ENCODE data around the gene UNC5A. TPM values are rescaled to one million over a fixed set of nuclear protein-coding genes. Genes with fewer than 3 reads are reported as not detected.

Gene UNC5A
- total RNA-seq, 6 experiments from 2014 or later: not detected

- H3K36me3 ChIP-seq: no peaks in the 10 kb centered on the region
- TF ChIP-seq CTCF (IDR thresholded peaks at IDR 0.05) (no peak), POLR2A (IDR thresholded peaks at IDR 0.05) (no peak)
- H3K4me3 ChIP-seq: no peak overlapping the region
- no peaks in the 10 kb centered on the region for H3K4me1 ChIP-seq
- DNase-seq (no peak), ATAC-seq (no peak)
- H3K9me3 ChIP-seq: no peaks in the 10 kb centered on the region
- H3K27ac ChIP-seq: no peak overlapping the region
- no peaks in the 10 kb centered on the region for H3K27me3 ChIP-seq
- intact Hi-C loops (cut with DNase I): no loop called here
- WGBS (ENCODE audit: insufficient coverage, low coverage, low lambda C conversion rate, missing lambda C conversion rate): 40% methylated on average over 1 of the region's 20 CpGs
These were observed 13.6 kb downstream of the UNC5A start for GRCh38 chr5:176823869-176824412.

GRCh38 chr5:176824604-176825003 lies 14.2 kb downstream of the UNC5A start:
- DNase-seq (no peak), ATAC-seq (no peak)
- Histone ChIP-seq H3K36me3 (no peaks in the 10 kb centered on the region), H3K9me3 (no peaks in the 10 kb centered on the region), H3K4me1 (no peaks in the 10 kb centered on the region), H3K27ac (no peak overlapping the region), H3K4me3 (no peak overlapping the region), H3K27me3 (no peaks in the 10 kb centered on the region)
- intact Hi-C loops (cut with DNase I): no loop called here
- WGBS (ENCODE audit: insufficient coverage, low coverage, low lambda C conversion rate, missing lambda C conversion rate): 75% methylated on average over 3 of the region's 5 CpGs
- TF ChIP-seq POLR2A (IDR thresholded peaks at IDR 0.05) (no peak), CTCF (IDR thresholded peaks at IDR 0.05) (no peak)

GRCh38 chr5:176825234-176825633 lies 14.9 kb downstream of the UNC5A start:
- H3K4me3 ChIP-seq: no peak overlapping the region
- H3K27me3 ChIP-seq: no peaks in the 10 kb centered on the region
- no peaks in the 10 kb centered on the region for H3K4me1 ChIP-seq
- H3K27ac ChIP-seq: no peak overlapping the region
- no peaks in the 10 kb centered on the region for H3K36me3 ChIP-seq
- ATAC-seq: no peak
- no peak for TF ChIP-seq POLR2A (IDR thresholded peaks at IDR 0.05)
- TF ChIP-seq CTCF (IDR thresholded peaks at IDR 0.05): no peak
- intact Hi-C loops (cut with DNase I): no loop called here
- WGBS (ENCODE audit: insufficient coverage, low coverage, low lambda C conversion rate, missing lambda C conversion rate): 100% methylated on average over 1 of the region's 9 CpGs
- H3K9me3 ChIP-seq: no peaks in the 10 kb centered on the region
- no peak for DNase-seq

- WGBS (ENCODE audit: insufficient coverage, low coverage, low lambda C conversion rate, missing lambda C conversion rate): no CpG with 5 or more reads among the region's 4 CpGs
- Histone ChIP-seq H3K4me1 (no peaks in the 10 kb centered on the region), H3K4me3 (no peak overlapping the region), H3K27me3 (no peaks in the 10 kb centered on the region), H3K9me3 (no peaks in the 10 kb centered on the region), H3K27ac (no peak overlapping the region), H3K36me3 (no peaks in the 10 kb centered on the region)
- intact Hi-C loops (cut with DNase I): no loop called here
- ATAC-seq (no peak), DNase-seq (no peak)
- TF ChIP-seq CTCF (IDR thresholded peaks at IDR 0.05) (no peak), POLR2A (IDR thresholded peaks at IDR 0.05) (no peak)
These were observed 15.6 kb downstream of the UNC5A start for GRCh38 chr5:176825957-176826356.
